GM21381 (cell line): Measurements from ENCODE around the gene REPIN1.

Experiments
- ATAC-seq: cut with Tn5 transposase; IDR thresholded peaks from one replicate; pipeline ENCODE4 v1.9.1; 2021; ENCODE audit warnings: mild to moderate bottlenecking, moderate library complexity; ENCODE audit not compliant: unreplicated experiment

REPIN1 gene

GRCh38 chr7:150336746-150337145 is 31.9 kb upstream of the REPIN1 start:
- no peak for ATAC-seq

GRCh38 chr7:150337179-150337578 is 31.4 kb upstream of the REPIN1 start:
- no peak for ATAC-seq

- no peak for ATAC-seq
These were observed 31.0 kb upstream of the REPIN1 start for GRCh38 chr7:150337659-150338081.

GRCh38 chr7:150338166-150338829 is 30.3 kb upstream of the REPIN1 start:
- no peak for ATAC-seq

- no peak for ATAC-seq
These were observed 29.2 kb upstream of the REPIN1 start for GRCh38 chr7:150339409-150339809.

- no peak for ATAC-seq
These were observed 28.4 kb upstream of the REPIN1 start for GRCh38 chr7:150340024-150340749.

- ATAC-seq, result no peak
These were observed 27.8 kb upstream of the REPIN1 start for GRCh38 chr7:150340875-150341262.

- ATAC-seq, result no peak
These were observed 27.1 kb upstream of the REPIN1 start, which contains the start of gene RARRES2 for GRCh38 chr7:150341263-150342120. TSS of gene RARRES2 (minus strand) at chr7:150341629. CDS start at chr7:150340609, 1,020 bp downstream.

GRCh38 chr7:150342121-150342408 is 26.6 kb upstream of the REPIN1 start:
- ATAC-seq, result no peak

- ATAC-seq, result no peak
These were observed 25.4 kb upstream of the REPIN1 start for GRCh38 chr7:150343225-150343624.

- ATAC-seq, result no peak
These were observed 24.3 kb upstream of the REPIN1 start for GRCh38 chr7:150344299-150344698.

GRCh38 chr7:150345012-150345411 is 23.6 kb upstream of the REPIN1 start:
- ATAC-seq, result no peak

- no peak for ATAC-seq
These were observed 21.7 kb upstream of the REPIN1 start for GRCh38 chr7:150346922-150347321.

GRCh38 chr7:150351587-150352194 is 16.9 kb upstream of the REPIN1 start:
- no peak for ATAC-seq

GRCh38 chr7:150355666-150356059 is 13.0 kb upstream of the REPIN1 start:
- ATAC-seq, result no peak

GRCh38 chr7:150356265-150356897 is 12.2 kb upstream of the REPIN1 start:
- ATAC-seq, result no peak

GRCh38 chr7:150357270-150357669 is 11.4 kb upstream of the REPIN1 start:
- ATAC-seq, result no peak

- no peak for ATAC-seq
These were observed 10.7 kb upstream of the REPIN1 start for GRCh38 chr7:150357771-150358427.

GRCh38 chr7:150358433-150358832 is 10.2 kb upstream of the REPIN1 start:
- ATAC-seq, result no peak

GRCh38 chr7:150358988-150359621 is 9.5 kb upstream of the REPIN1 start:
- ATAC-seq, result no peak
